Left colon (tissue), 2 donors: ENCODE results near the gene SPANXC. TPM values are rescaled to one million over a fixed set of nuclear protein-coding genes. Genes with fewer than 3 reads are reported as not detected.
"Not testable (repeated sequence)": the region's sequence is repeated elsewhere in the genome, so short reads cannot be mapped to it uniquely, and the experiment has no call there.

Experiments used
- ATAC-seq: fragments of 200-7000 bp; cut with Tn5 transposase; one replicate; pipeline ENCODE4 v1.9.1; 2020; ENCODE audit warnings: mild to moderate bottlenecking, moderate library complexity
- DNase-seq, 2 donors: peaks; one replicate each; pipeline ENCODE4 v3.0.0-alpha.2; 2020
- intact Hi-C, 2 donors: fragments of 100-400 bp; cut with DNase I in 1 of 2; cut with micrococcal nuclease in 1 of 2; formaldehyde crosslinking; loops; one replicate each; pipeline versions ENCODE4 v1.11.2 to v1.14.0; 2022; cut with DNase I, micrococcal nuclease
- long read RNA-seq: library from polyadenylated mRNA; unstranded; transcript quantifications from one replicate; pipeline ENCODE4 v2.0.0, GENCODE V29; 2021
- total RNA-seq, 2 donors: library from RNA; stranded (reverse); fragmentation: NEBNext Ultra II Directional; extraction: Animal tissue kit (Norgen Biotek cat#: 25700); gene quantifications; one replicate each; pipeline ENCODE4 v1.2.1, GENCODE V29; 2021
- donor health status: DM: no; HTN: no; CAD: no.
- donor health status: DM: yes; HTN: yes; CAD: no.

The SPANXC gene
- not detected for total RNA-seq
- long read RNA-seq: 0 reads

DNA sequence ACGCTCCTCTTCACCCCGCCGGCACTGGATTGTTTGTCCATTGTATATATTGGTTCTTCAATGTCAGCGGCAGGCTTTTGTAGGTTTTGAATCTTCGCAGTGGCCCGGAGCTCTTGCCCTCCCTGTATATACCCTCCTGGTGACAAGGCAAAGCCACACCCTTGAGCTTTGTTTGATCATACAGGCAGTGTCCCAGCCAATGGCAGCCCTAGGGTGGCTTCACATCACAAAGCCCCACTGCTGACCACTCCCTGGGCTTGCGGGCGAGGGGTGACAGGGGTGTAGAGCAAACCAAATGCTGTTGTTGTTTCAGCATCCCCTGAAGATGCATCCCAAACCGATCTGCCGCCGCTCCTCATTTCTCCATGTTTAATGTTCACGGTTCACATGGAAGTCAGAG, at the start of gene SPANXC:
Gene SPANXC (minus strand): TSS at position 101 of the 400 bp plus-strand sequence. CDS start 60 bp downstream, at position 41.
- ATAC-seq, DNase-seq, intact Hi-C loops: not testable (repeated sequence)

DNA sequence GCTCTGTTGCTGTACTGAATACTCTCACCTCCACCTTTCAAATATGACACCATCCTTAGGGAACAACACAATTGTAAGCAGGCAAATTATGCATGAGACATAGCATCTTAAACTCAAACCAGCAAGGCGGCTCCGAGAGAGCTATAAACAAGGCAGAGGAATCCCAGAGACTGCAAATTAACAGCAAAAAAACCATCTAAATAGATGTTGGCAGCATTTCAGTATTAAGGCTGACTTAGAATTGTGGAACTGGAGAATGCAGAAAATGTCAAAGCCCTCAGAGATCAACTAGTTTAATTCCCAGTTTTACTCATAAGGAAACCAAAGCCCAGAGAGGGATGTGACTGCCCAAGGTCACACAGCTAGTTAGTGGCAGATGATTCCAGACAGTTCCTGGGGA, 37.2 kb upstream of the SPANXC start:
- intact Hi-C loops: no loop called here
- ATAC-seq: no peak
- DNase-seq: no peak

DNA sequence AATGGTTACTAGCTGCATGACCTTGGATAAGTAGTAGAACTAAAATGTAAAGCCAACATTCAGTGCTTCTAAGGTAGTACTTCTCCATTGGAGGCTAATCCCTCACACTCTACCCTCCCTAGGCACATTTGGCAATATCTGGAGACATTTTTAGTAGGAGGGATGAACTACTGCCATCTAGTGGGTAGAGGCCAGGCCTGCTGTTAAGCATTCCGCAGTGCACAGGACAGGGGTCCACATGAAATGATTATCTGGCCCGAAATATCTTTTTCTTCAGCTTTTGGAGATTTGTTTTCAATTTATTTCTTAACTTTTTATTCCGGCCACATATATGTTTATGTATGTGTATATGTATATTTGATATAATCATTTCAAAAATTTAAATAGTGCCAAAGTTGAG, 36.0 kb upstream of the SPANXC start:
- DNase-seq (peak in 1 of 2 donors; percentile 6), ATAC-seq (no peak)
- intact Hi-C loops: no loop called here

GRCh38 chrX:141258080-141258479, 15.8 kb upstream of the SPANXC start:
- no peak for ATAC-seq
- no peak for DNase-seq
- intact Hi-C loops: no loop called here

- intact Hi-C loops: no loop called here
- ATAC-seq (no peak), DNase-seq (no peak)
Measured at GRCh38 chrX:141221611-141222010, 20.7 kb downstream of the SPANXC start.

- intact Hi-C loops: no loop called here
- DNase-seq (no peak), ATAC-seq (no peak)
Measured at GRCh38 chrX:141220342-141221008, 21.8 kb downstream of the SPANXC start.

DNA sequence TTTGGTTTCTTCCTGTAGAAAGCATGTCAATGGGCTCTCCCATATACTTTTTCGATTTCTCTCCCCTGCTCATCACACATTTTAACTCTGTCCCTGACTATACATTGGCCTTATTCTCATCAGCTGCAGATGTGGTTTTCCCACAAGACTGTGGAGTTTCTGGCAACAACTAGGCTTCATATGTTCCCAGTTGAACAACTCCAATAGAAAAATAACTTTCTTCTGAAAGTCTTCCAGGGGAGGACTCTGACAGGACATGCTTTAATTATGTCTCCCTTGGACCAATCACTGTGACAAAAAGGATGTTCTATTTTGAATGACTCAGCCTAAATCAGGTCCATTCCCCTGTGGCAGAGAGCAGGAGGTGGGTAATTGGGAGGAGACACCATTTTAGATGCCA, 28.1 kb downstream of the SPANXC start:
- DNase-seq (no peak), ATAC-seq (no peak)
- intact Hi-C loops: no loop called here

GRCh38 chrX:141201962-141202361, 40.4 kb downstream of the SPANXC start:
- DNase-seq (no peak), ATAC-seq (no peak)
- intact Hi-C loops: no loop called here

Other genes with a start within 250 kb of the SPANXC start
- not detected for gene SPANXB1, start 239.9 kb downstream of the SPANXC start, total RNA-seq
- 1 to 10 TPM; 2.0 to 3.1 TPM for gene LDOC1, start 65.4 kb downstream of the SPANXC start, total RNA-seq